IMR-90 (cell line): Measurements from ENCODE around the gene ZNF320. TPM values are rescaled to one million over a fixed set of nuclear protein-coding genes. Genes with fewer than 3 reads are reported as not detected.

Experiments
- ATAC-seq: fragments of 200-7000 bp; cut with Tn5 transposase; 2 replicates; pipeline ENCODE4 v1.9.1; 2020; ENCODE audit warnings: low read depth, mild to moderate bottlenecking, moderate library complexity
- BruUV-seq: library from RNA; stranded (reverse); fragments of 400-500 nt; replicated peaks from 2 replicates; lab custom pipeline; 2021; lab: Mats Ljungman, UMichigan
- CTCF ChIA-PET: fragments of 300-600 bp; formaldehyde crosslinking; extraction: SDS; loops from one replicate; lab custom pipeline; 2021; ENCODE audit warnings: antibody characterized with exemption; lab: Yijun Ruan, JAX
- POLR2A ChIA-PET: fragments of 300-600 bp; sonication (Branson Sonifier 250); formaldehyde crosslinking; loops from one replicate; lab custom pipeline; 2022; ENCODE audit warnings: antibody characterized with exemption; ENCODE audit not compliant: unreplicated experiment; lab: Charles Lee
- DNase-seq: peaks from one replicate; pipeline ENCODE4 v3.0.0; 2013
- H2AFZ ChIP-seq: replicated peaks from 2 replicates; pipeline ENCODE3; 2013; ENCODE audit warnings: low read length, mild to moderate bottlenecking; ENCODE audit not compliant: poor library complexity
- H2AK5ac ChIP-seq: 2 replicates; pipeline ENCODE4 v1.6.1; 2013; ENCODE audit warnings: low read depth, low read length, inconsistent platforms
- H2AK9ac ChIP-seq: replicated peaks from 2 replicates; pipeline ENCODE3; 2013; ENCODE audit warnings: mild to moderate bottlenecking, low read depth, low read length, moderate library complexity; ENCODE audit not compliant: poor library complexity
- H2BK120ac ChIP-seq: 2 replicates; pipeline ENCODE4 v1.6.1; 2013; ENCODE audit warnings: low read depth, low read length, inconsistent platforms
- H2BK15ac ChIP-seq: 3 replicates; pipeline ENCODE4 v1.6.1; 2013; ENCODE audit warnings: low read depth, low read length, inconsistent platforms
- H2BK20ac ChIP-seq: 2 replicates; pipeline ENCODE4 v1.6.1; 2013; ENCODE audit warnings: low read depth, mild to moderate bottlenecking, inconsistent platforms, low read length, moderate library complexity
- H2BK5ac ChIP-seq: 2 replicates; pipeline ENCODE4 v1.6.1; 2013; ENCODE audit warnings: mild to moderate bottlenecking, low read depth, low read length, inconsistent platforms; ENCODE audit not compliant: poor library complexity, severe bottlenecking
- H3K14ac ChIP-seq: replicated peaks from 2 replicates; pipeline ENCODE4 v1.6.1; 2013; ENCODE audit warnings: low read depth, low read length, inconsistent platforms
- H3K18ac ChIP-seq: 2 replicates; pipeline ENCODE4 v1.6.1; 2013; ENCODE audit warnings: low read depth, low read length, control low read depth
- H3K23ac ChIP-seq: 2 replicates; pipeline ENCODE4 v1.6.1; 2013; ENCODE audit warnings: low read depth, low read length, inconsistent platforms
- H3K27ac ChIP-seq: 2 replicates; pipeline ENCODE4 v1.5.1; 2013; ENCODE audit warnings: mild to moderate bottlenecking, control low read depth, low read length; ENCODE audit not compliant: insufficient read depth
- H3K27me3 ChIP-seq: 2 replicates; pipeline ENCODE4 v1.6.1; 2013; ENCODE audit warnings: low read length; ENCODE audit not compliant: control insufficient read depth, insufficient read depth
- H3K36me3 ChIP-seq: 2 replicates; pipeline ENCODE4 v1.6.1; 2013; ENCODE audit warnings: low read length, mixed read lengths; ENCODE audit not compliant: control insufficient read depth, insufficient read depth
- H3K4ac ChIP-seq: 2 replicates; pipeline ENCODE4 v1.6.1; 2013; ENCODE audit warnings: low read depth, low read length, inconsistent platforms
- H3K4me1 ChIP-seq: 2 replicates; pipeline ENCODE4 v1.6.1; 2013; ENCODE audit warnings: low read length, mixed read lengths; ENCODE audit not compliant: control insufficient read depth, insufficient read depth
- H3K4me2 ChIP-seq: 2 replicates; pipeline ENCODE4 v1.6.1; 2013; ENCODE audit warnings: low read depth, mild to moderate bottlenecking, control low read depth, low read length, moderate library complexity
- H3K4me3 ChIP-seq: 2 replicates; pipeline ENCODE4 v1.5.1; 2013; ENCODE audit warnings: low read depth, mild to moderate bottlenecking, control low read depth, low read length, moderate library complexity; ENCODE audit not compliant: insufficient read depth
- H3K56ac ChIP-seq: 2 replicates; pipeline ENCODE4 v1.6.1; 2013; ENCODE audit warnings: low read length, inconsistent platforms; ENCODE audit not compliant: insufficient read depth; ENCODE audit errors: extremely low read depth
- H3K79me1 ChIP-seq, 2 experiments: 2 replicates each; pipeline ENCODE4 v1.6.1; 2013; ENCODE audit warnings: low read length in 2 of 2, inconsistent platforms in 1 of 2, low read depth in 1 of 2
- H3K9ac ChIP-seq: 2 replicates; pipeline ENCODE4 v1.6.1; 2013; ENCODE audit warnings: low read depth, low read length, control low read depth
- H3K9me1 ChIP-seq: 2 replicates; pipeline ENCODE4 v1.6.1; 2013; ENCODE audit warnings: low read length, inconsistent platforms; ENCODE audit not compliant: insufficient read depth
- H3K9me3 ChIP-seq: 2 replicates; pipeline ENCODE4 v1.6.1; 2013; ENCODE audit warnings: low read length; ENCODE audit not compliant: control insufficient read depth, insufficient read depth
- H4K20me1 ChIP-seq: 2 replicates; pipeline ENCODE4 v1.6.1; 2013; ENCODE audit warnings: low read length, inconsistent platforms; ENCODE audit not compliant: insufficient read depth
- H4K5ac ChIP-seq: 2 replicates; pipeline ENCODE4 v1.6.1; 2013; ENCODE audit warnings: mild to moderate bottlenecking, low read depth, low read length, control low read depth
- H4K8ac ChIP-seq, 2 experiments: 2 replicates each; pipeline ENCODE4 v1.6.1; 2013; ENCODE audit warnings: low read depth in 2 of 2, low read length in 2 of 2, control low read depth in 1 of 2, inconsistent platforms in 1 of 2
- H4K91ac ChIP-seq: 2 replicates; pipeline ENCODE4 v1.6.1; 2013; ENCODE audit warnings: low read depth, low read length, inconsistent platforms; ENCODE audit not compliant: insufficient read depth
- CEBPB ChIP-seq: IDR thresholded peaks from 2 replicates; pipeline ENCODE4 v1.6.1; 2012; ENCODE audit warnings: low read depth, low read length, improper control_type of control experiment
- CHD1 ChIP-seq: IDR thresholded peaks from 2 replicates; pipeline ENCODE4 v1.6.1; 2012; ENCODE audit warnings: low read depth, low read length, improper control_type of control experiment
- ELK1 ChIP-seq: fragments of 150-350 bp; IDR thresholded peaks from 2 replicates; pipeline ENCODE4 v1.6.1; 2016; ENCODE audit warnings: low read depth, mild to moderate bottlenecking, low read length, moderate library complexity, borderline replicate concordance
- FOS ChIP-seq: fragments of 150-350 bp; IDR thresholded peaks from 2 replicates; pipeline ENCODE4 v1.6.1; 2016; ENCODE audit warnings: low read depth, low read length
- MAZ ChIP-seq: IDR thresholded peaks from 2 replicates; pipeline ENCODE4 v1.6.1; 2012; ENCODE audit warnings: low read depth, mild to moderate bottlenecking, low read length, improper control_type of control experiment, moderate library complexity, borderline replicate concordance
- MXI1 ChIP-seq: IDR thresholded peaks from 2 replicates; pipeline ENCODE4 v1.6.1; 2012; ENCODE audit warnings: low read depth, mild to moderate bottlenecking, low read length, moderate library complexity, borderline replicate concordance
- POLR2A ChIP-seq: IDR thresholded peaks from 2 replicates; pipeline ENCODE4 v1.6.1; 2012; ENCODE audit warnings: mild to moderate bottlenecking, low read depth, low read length
- RAD21 ChIP-seq: IDR thresholded peaks from 2 replicates; pipeline ENCODE4 v1.6.1; 2012; ENCODE audit warnings: low read length, improper control_type of control experiment
- RCOR1 ChIP-seq: IDR thresholded peaks from 2 replicates; pipeline ENCODE4 v1.6.1; 2012; ENCODE audit warnings: mild to moderate bottlenecking, low read length, improper control_type of control experiment; ENCODE audit not compliant: insufficient replicate concordance
- RFX5 ChIP-seq: IDR thresholded peaks from 2 replicates; pipeline ENCODE4 v1.8.0; 2012; ENCODE audit warnings: low read depth, mild to moderate bottlenecking, low read length, moderate library complexity
- USF2 ChIP-seq: fragments of 150-350 bp; IDR thresholded peaks from 2 replicates; pipeline ENCODE4 v1.6.1; 2017; ENCODE audit warnings: mild to moderate bottlenecking, antibody characterized with exemption, low read length, low read depth
- WGBS, 2 experiments: methylation state at CpG; one replicate each; pipeline versions ENCODE4 v1.1.5 to v1.1.7; 2013; ENCODE audit warnings: missing lambda C conversion rate in 2 of 2; ENCODE audit not compliant: insufficient read length in 1 of 2; ENCODE audit errors: extremely low coverage in 2 of 2; 5-methylcytosine and 5-hydroxymethylcytosine counted together
- dilution Hi-C: fragments of 300-500 bp; cut with HindIII; formaldehyde crosslinking; loops from one replicate; pipeline ENCODE4 v1.14.3; 2018; ENCODE audit warnings: low sequenced_read_pairs; ENCODE audit not compliant: unreplicated experiment
- in situ Hi-C: fragments of 300-500 bp; cut with MboI; formaldehyde crosslinking; loops from 3 replicates; pipeline ENCODE4 v1.14.3; 2019; ENCODE audit warnings: low sequenced_read_pairs, inconsistent platforms, mixed read lengths
- intact Hi-C: fragments of 100-400 bp; cut with micrococcal nuclease; formaldehyde crosslinking; loops from 2 replicates; pipeline ENCODE4 v1.10.0; 2022
- polyA plus RNA-seq, 3 experiments: library from polyadenylated mRNA; depleted of rRNA; stranded (reverse); fragments of >200 nt; gene quantifications; 2 replicates each; pipeline ENCODE4 v1.2.3, GENCODE V29; 2012; ENCODE audit warnings: low replicate concordance in 1 of 3
- total RNA-seq: library from RNA; depleted of rRNA; stranded (reverse); fragments of >200 nt; gene quantifications from 2 replicates; pipeline ENCODE4 v1.2.3, GENCODE V29; 2012
- TF ChIP-seq, protein P1 (sequence below): conservative IDR thresholded peaks from 2 replicates; pipeline ENCODE4 v1.5.1; 2012; ENCODE audit warnings: mild to moderate bottlenecking, low read depth, low read length, improper control_type of control experiment

Gene ZNF320
- total and polyA plus RNA-seq, 2 of the 4 experiments (the other 2 are of a cell fraction): 3.4 to 5.0 TPM

GRCh38 chr19:52896431-52897137 is 851 bp downstream of the ZNF320 start (continued):
- TF ChIP-seq RCOR1 (no peak), RFX5 (no peak)

DNA sequence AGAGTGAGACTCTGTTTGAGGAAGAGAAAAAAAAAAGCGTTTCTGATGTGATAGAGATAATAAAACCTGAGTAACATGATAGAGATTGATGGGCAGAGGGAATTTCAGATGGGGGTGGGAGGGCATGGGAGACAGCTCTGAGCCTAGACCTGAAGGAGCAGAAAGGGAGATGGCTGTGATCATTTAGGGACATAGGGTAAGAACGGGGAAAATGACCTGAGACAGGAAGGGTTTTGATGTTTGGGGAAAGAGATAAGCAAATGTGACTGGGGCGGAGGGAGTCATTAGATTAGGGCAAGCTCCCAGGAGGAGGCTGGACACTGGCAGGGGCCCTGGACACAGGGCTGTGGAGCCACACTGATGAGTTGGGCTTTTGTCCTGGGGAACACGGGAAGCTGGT is 6.1 kb downstream of the ZNF320 start:
- intact Hi-C loops: no loop called here
- no peaks in the 10 kb centered on the region for H3K27me3 ChIP-seq
- TF ChIP-seq CEBPB (no peak), CHD1 (no peak), FOS (no peak), RAD21 (no peak), POLR2A (no peak), MXI1 (no peak), MAZ (no peak), ELK1 (no peak), USF2 (no peak), RFX5 (no peak), RCOR1 (no peak)
- TF ChIP-seq, protein P1, sequence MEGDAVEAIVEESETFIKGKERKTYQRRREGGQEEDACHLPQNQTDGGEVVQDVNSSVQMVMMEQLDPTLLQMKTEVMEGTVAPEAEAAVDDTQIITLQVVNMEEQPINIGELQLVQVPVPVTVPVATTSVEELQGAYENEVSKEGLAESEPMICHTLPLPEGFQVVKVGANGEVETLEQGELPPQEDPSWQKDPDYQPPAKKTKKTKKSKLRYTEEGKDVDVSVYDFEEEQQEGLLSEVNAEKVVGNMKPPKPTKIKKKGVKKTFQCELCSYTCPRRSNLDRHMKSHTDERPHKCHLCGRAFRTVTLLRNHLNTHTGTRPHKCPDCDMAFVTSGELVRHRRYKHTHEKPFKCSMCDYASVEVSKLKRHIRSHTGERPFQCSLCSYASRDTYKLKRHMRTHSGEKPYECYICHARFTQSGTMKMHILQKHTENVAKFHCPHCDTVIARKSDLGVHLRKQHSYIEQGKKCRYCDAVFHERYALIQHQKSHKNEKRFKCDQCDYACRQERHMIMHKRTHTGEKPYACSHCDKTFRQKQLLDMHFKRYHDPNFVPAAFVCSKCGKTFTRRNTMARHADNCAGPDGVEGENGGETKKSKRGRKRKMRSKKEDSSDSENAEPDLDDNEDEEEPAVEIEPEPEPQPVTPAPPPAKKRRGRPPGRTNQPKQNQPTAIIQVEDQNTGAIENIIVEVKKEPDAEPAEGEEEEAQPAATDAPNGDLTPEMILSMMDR: no peak
- no peak overlapping the region for H2BK120ac ChIP-seq
- H3K9me3 ChIP-seq: no peaks in the 10 kb centered on the region
- no peaks in the 10 kb centered on the region for H4K20me1 ChIP-seq
- H2BK5ac ChIP-seq: no peak overlapping the region
- H3K56ac ChIP-seq: no peak overlapping the region
- no peak overlapping the region for H2AK9ac ChIP-seq
- H4K5ac ChIP-seq: no peak overlapping the region
- BruUV-seq: no TSS peak
- no peak overlapping the region for H4K91ac ChIP-seq
- peaks cover 2 to 12% of the 10 kb centered on the region in 2 experiments for H3K79me1 ChIP-seq
- ChIA-PET POLR2A (no interaction called here), CTCF (no interaction called here)
- in situ Hi-C loops: no loop called here
- no peaks in the 10 kb centered on the region for H3K9me1 ChIP-seq
- no peak overlapping the region for H3K4ac ChIP-seq
- H2AFZ ChIP-seq: no peak overlapping the region
- H3K27ac ChIP-seq: no peak overlapping the region
- H2AK5ac ChIP-seq: no peak overlapping the region
- H3K9ac ChIP-seq: no peak overlapping the region
- WGBS, 2 experiments: 29% methylated on average over 2 of the region's 4 CpGs; no CpG with 5 or more reads in 1 of the 2 experiments
- no peak overlapping the region for H3K23ac ChIP-seq
- dilution Hi-C loops: no loop called here
- 0 out of 2 replicates have a peak, but pooled peaks cover under 1% of the 10 kb centered on the region for H3K4me1 ChIP-seq
- H2BK15ac ChIP-seq: no peak overlapping the region
- ATAC-seq (no peak), DNase-seq (no peak)
- no peak overlapping the region for H3K4me2 ChIP-seq
- peaks cover 28% of the 10 kb centered on the region for H3K36me3 ChIP-seq
- no peak overlapping the region for H3K18ac ChIP-seq
- no peak overlapping the region for H4K8ac ChIP-seq
- H2BK20ac ChIP-seq: no peak overlapping the region
- no peak overlapping the region for H3K14ac ChIP-seq
- no peak overlapping the region for H3K4me3 ChIP-seq
